ENCODE results near the gene KRT76. TPM values are rescaled to one million over a fixed set of nuclear protein-coding genes. Genes with fewer than 3 reads are reported as not detected.

Gene KRT76
- total RNA-seq, 1 experiment from 2014 or later = not detected

GRCh38 chr12:52740584-52740983 lies 36.6 kb downstream of the KRT76 start (continued):
- TF ChIP-seq MAX (IDR thresholded peaks at IDR 0.05) = no peak
- TF ChIP-seq RAD21 (IDR thresholded peaks at IDR 0.05; ENCODE audit: low read depth) = no peak
- TF ChIP-seq EZH2phosphoT487 (IDR thresholded peaks at IDR 0.05; ENCODE audit: borderline replicate concordance) = no peak
- no peak for TF ChIP-seq REST (IDR thresholded peaks at IDR 0.05; ENCODE audit: low read depth)
- TF ChIP-seq ZNF274 (IDR thresholded peaks at IDR 0.05; ENCODE audit: low read depth, low read length) = no peak
- no peak for TF ChIP-seq CBX3 (IDR thresholded peaks at IDR 0.05; ENCODE audit: low read depth)

GRCh38 chr12:52739963-52740362 lies 37.2 kb downstream of the KRT76 start:
- no peaks in the 10 kb centered on the region for H3K9me2 ChIP-seq (ENCODE audit: insufficient read depth)
- intact Hi-C loops (cut with micrococcal nuclease) = no loop called here
- no peak overlapping the region for H3K4me2 ChIP-seq (ENCODE audit: low read length)
- no peak overlapping the region for H3K9ac ChIP-seq (ENCODE audit: low read length)
- ATAC-seq (no peak), DNase-seq (ENCODE audit: low read depth, low spot score) (no peak)
- no peaks in the 10 kb centered on the region for H3K36me3 ChIP-seq (ENCODE audit: control insufficient read depth in 1 of 2, insufficient read depth in 2 of 2, low read length in 2 of 2)
- ChIA-PET RAD21 (ENCODE audit: low non-redundant PET in 1 of 2, low total read pairs in 2 of 2, uncharacterized antibody in 2 of 2, unreplicated experiment in 2 of 2) (no interaction called here), CTCF (no interaction called here), POLR2A (no interaction called here)
- no TSS peak for BruUV-seq (replicated peaks)
- H3K27ac ChIP-seq (ENCODE audit: low read depth, low read length) = no peak overlapping the region
- TF ChIP-seq ZNF274 (IDR thresholded peaks at IDR 0.05; ENCODE audit: low read depth, low read length) (no peak), CTCF (IDR thresholded peaks at IDR 0.05 in 2 of 3, conservative IDR thresholded peaks at IDR 0.05 in 1 of 3; ENCODE audit: borderline replicate concordance in 1 of 3, insufficient read depth in 1 of 3, low read depth in 2 of 3, low read length in 2 of 3) (no peak), CBX3 (IDR thresholded peaks at IDR 0.05; ENCODE audit: low read depth) (no peak), ZFX (IDR thresholded peaks at IDR 0.05) (no peak), TCF7L2 (IDR thresholded peaks at IDR 0.05; ENCODE audit: borderline replicate concordance, extremely low read depth, insufficient read depth, insufficient read length) (no peak), EZH2phosphoT487 (IDR thresholded peaks at IDR 0.05; ENCODE audit: borderline replicate concordance) (no peak), EGR1 (IDR thresholded peaks at IDR 0.05; ENCODE audit: low read depth) (no peak), MAX (IDR thresholded peaks at IDR 0.05) (no peak), REST (IDR thresholded peaks at IDR 0.05; ENCODE audit: low read depth) (no peak), ELF1 (IDR thresholded peaks at IDR 0.05; ENCODE audit: borderline replicate concordance, low read depth) (no peak)
- no peaks in the 10 kb centered on the region for H4K20me1 ChIP-seq (ENCODE audit: insufficient read depth)
- no peaks in the 10 kb centered on the region for H3K4me1 ChIP-seq (ENCODE audit: control insufficient read depth in 1 of 2, insufficient read depth in 2 of 2, low read length in 2 of 2)
- no peaks in the 10 kb centered on the region for H3K79me2 ChIP-seq (ENCODE audit: insufficient read depth, low read length)
- no peaks in the 10 kb centered on the region for H3K9me3 ChIP-seq (ENCODE audit: control insufficient read depth in 1 of 2, insufficient read depth in 1 of 2, low read depth in 1 of 2, low read length in 2 of 2)
- H3K27me3 ChIP-seq (ENCODE audit: insufficient read depth, low read length) = peaks cover 39% of the 10 kb centered on the region
- H2AFZ ChIP-seq (ENCODE audit: low read depth, low read length, poor library complexity, severe bottlenecking) = no peak overlapping the region
- H3K4me3 ChIP-seq (replicated peaks in 1 of 2; ENCODE audit: low read depth in 1 of 2, low read length in 2 of 2) = no peak overlapping the region
